DOHH2 (cell line): Measurements from ENCODE around the gene CNPY3.

Experiments used
- CTCF ChIP-seq: fragments of 200-600 bp; sonication (generic); IDR thresholded peaks from one replicate; pipeline ENCODE4 v1.5.1; 2014; ENCODE audit warnings: antibody characterized with exemption, mild to moderate bottlenecking, low read depth, low read length; ENCODE audit not compliant: poor library complexity, severe bottlenecking
- EZH2phosphoT487 ChIP-seq: fragments of 200-600 bp; sonication (generic); IDR thresholded peaks from 2 replicates; pipeline ENCODE4 v1.6.1; 2017; ENCODE audit warnings: borderline replicate concordance, mild to moderate bottlenecking, antibody characterized with exemption, low read length, moderate library complexity, mixed read lengths

- no peak for TF ChIP-seq CTCF
- no peak for TF ChIP-seq EZH2phosphoT487
These were observed 41.8 kb downstream of the CNPY3 start for GRCh38 chr6:42970871-42971612.
